Activated CD4-positive, alpha-beta T cell treated with anti-CD3 and anti-CD28 coated beads, Interleukin-2, amount 10 ng/mL, durations not matched to agents 7 days and 5 days (primary cell): ENCODE data around the gene SPDL1. TPM values are rescaled to one million over a fixed set of nuclear protein-coding genes. Genes with fewer than 3 reads are reported as not detected.

ENCODE experiments used
- CTCF ChIA-PET: fragments of 350-600 bp; sonication (Branson Sonifier 250); formaldehyde crosslinking; loops from one replicate; lab custom pipeline; 2021; ENCODE audit warnings: antibody characterized with exemption; lab: Charles Lee
- POLR2A ChIA-PET: fragments of 350-600 bp; sonication (Branson Sonifier 250); formaldehyde crosslinking; loops from one replicate; lab custom pipeline; 2021; ENCODE audit warnings: antibody characterized with exemption; lab: Charles Lee
- DNase-seq: peaks from one replicate; pipeline ENCODE4 v3.0.0-alpha.2; 2020
- H3K27ac Mint-ChIP-seq: one replicate; pipeline ENCODE4 v1.8.0; 2021; ENCODE audit warnings: mild to moderate bottlenecking, moderate library complexity, mixed read lengths
- H3K27me3 Mint-ChIP-seq: one replicate; pipeline ENCODE4 v1.8.0; 2021; ENCODE audit warnings: mixed read lengths
- H3K36me3 Mint-ChIP-seq: one replicate; pipeline ENCODE4 v1.8.0; 2021; ENCODE audit warnings: low read depth, mixed read lengths
- H3K4me1 Mint-ChIP-seq: one replicate; pipeline ENCODE4 v1.8.0; 2021; ENCODE audit warnings: mixed read lengths
- H3K4me3 Mint-ChIP-seq: one replicate; pipeline ENCODE4 v1.8.0; 2021; ENCODE audit warnings: mild to moderate bottlenecking, moderate library complexity, mixed read lengths
- H3K9me3 Mint-ChIP-seq: one replicate; pipeline ENCODE4 v1.8.0; 2021; ENCODE audit warnings: mixed read lengths
- total RNA-seq, 2 experiments: library from RNA; stranded (reverse); gene quantifications; one replicate each; pipeline ENCODE4 v1.2.3, GENCODE V29; 2021

The SPDL1 gene
- total RNA-seq, 2 experiments from 2014 or later, result 45.7 to 60.0 TPM

GRCh38 chr5:169580964-169581363 lies 2.6 kb upstream of the SPDL1 start:
- peaks cover 27% of the 10 kb centered on the region for H3K4me1 Mint-ChIP-seq
- H3K4me3 Mint-ChIP-seq, result no peak overlapping the region
- no peak overlapping the region for H3K27ac Mint-ChIP-seq
- CTCF ChIA-PET, result interaction anchor here (0.6 to 1.3 kb wide), 5 partner anchors 8 to 19 kb away, joined by 3 read pairs; no protein-coding TSS in a partner anchor
- H3K27me3 Mint-ChIP-seq, result peaks cover 20% of the 10 kb centered on the region
- no peak for DNase-seq
- no peaks in the 10 kb centered on the region for H3K9me3 Mint-ChIP-seq
- H3K36me3 Mint-ChIP-seq, result peaks cover 6% of the 10 kb centered on the region
- POLR2A ChIA-PET, result no interaction called here

GRCh38 chr5:169581580-169582227 lies 1.9 kb upstream of the SPDL1 start:
- POLR2A ChIA-PET, result no interaction called here
- peaks cover 35% of the 10 kb centered on the region for H3K4me1 Mint-ChIP-seq
- no peak overlapping the region for H3K4me3 Mint-ChIP-seq
- peaks cover 14% of the 10 kb centered on the region for H3K27me3 Mint-ChIP-seq
- peaks cover 11% of the 10 kb centered on the region for H3K36me3 Mint-ChIP-seq
- CTCF ChIA-PET, result interaction anchor here (1.1 to 1.3 kb wide), 2 partner anchors 12 kb away, joined by 3 read pairs; no protein-coding TSS in a partner anchor
- H3K27ac Mint-ChIP-seq, result no peak overlapping the region
- peak; percentile 71 for DNase-seq
- H3K9me3 Mint-ChIP-seq, result no peaks in the 10 kb centered on the region

GRCh38 chr5:169583101-169583423 lies 511 bp upstream of the SPDL1 start:
- H3K4me3 Mint-ChIP-seq, result peak overlapping the region; percentile 99
- ChIA-PET CTCF (no interaction called here), POLR2A (interaction anchor here (0.5 to 1.2 kb wide), 5 partner anchors 12 to 406 kb away, joined by 3 to 5 read pairs (median 4); no protein-coding TSS in a partner anchor)
- H3K27me3 Mint-ChIP-seq, result peaks cover 5% of the 10 kb centered on the region
- no peaks in the 10 kb centered on the region for H3K9me3 Mint-ChIP-seq
- DNase-seq, result no peak
- peaks cover 43% of the 10 kb centered on the region for H3K4me1 Mint-ChIP-seq
- peaks cover 11% of the 10 kb centered on the region for H3K36me3 Mint-ChIP-seq
- peak overlapping the region; percentile 98 for H3K27ac Mint-ChIP-seq

- Mint-ChIP-seq H3K27ac (no peak overlapping the region), H3K9me3 (no peaks in the 10 kb centered on the region), H3K4me3 (peak overlapping the region; percentile 99), H3K36me3 (peaks cover 25% of the 10 kb centered on the region), H3K27me3 (peaks cover 4% of the 10 kb centered on the region), H3K4me1 (peaks cover 43% of the 10 kb centered on the region)
- no peak for DNase-seq
- ChIA-PET POLR2A (no interaction called here), CTCF (no interaction called here)
Measured at GRCh38 chr5:169584998-169585451, 1.5 kb downstream of the SPDL1 start.

- CTCF ChIA-PET, result interaction anchor here (0.6 to 0.7 kb wide), 2 partner anchors 10 to 49 kb away, joined by 3 read pairs; no protein-coding TSS in a partner anchor
- DNase-seq, result no peak
- Mint-ChIP-seq H3K27ac (no peak overlapping the region), H3K36me3 (peaks cover 57% of the 10 kb centered on the region), H3K4me1 (peaks cover 19% of the 10 kb centered on the region), H3K4me3 (no peak overlapping the region), H3K27me3 (no peaks in the 10 kb centered on the region), H3K9me3 (no peaks in the 10 kb centered on the region)
- POLR2A ChIA-PET, result no interaction called here
Measured at GRCh38 chr5:169590602-169591001, 7.0 kb downstream of the SPDL1 start.

- Mint-ChIP-seq H3K4me3 (no peak overlapping the region), H3K36me3 (peaks cover 56% of the 10 kb centered on the region), H3K27ac (no peak overlapping the region), H3K9me3 (no peaks in the 10 kb centered on the region), H3K27me3 (no peaks in the 10 kb centered on the region), H3K4me1 (peaks cover 9% of the 10 kb centered on the region)
- no peak for DNase-seq
- POLR2A ChIA-PET, result no interaction called here
- CTCF ChIA-PET, result no interaction called here
Measured at GRCh38 chr5:169591636-169592035, 8.1 kb downstream of the SPDL1 start.

- no peak for DNase-seq
- CTCF ChIA-PET, result interaction anchor here (1.0 kb wide), 2 partner anchors 12 to 32 kb away, joined by 3 read pairs; no protein-coding TSS in a partner anchor
- Mint-ChIP-seq H3K9me3 (no peaks in the 10 kb centered on the region), H3K36me3 (peaks cover 67% of the 10 kb centered on the region), H3K4me1 (no peaks in the 10 kb centered on the region), H3K4me3 (no peak overlapping the region), H3K27me3 (no peaks in the 10 kb centered on the region), H3K27ac (no peak overlapping the region)
- POLR2A ChIA-PET, result no interaction called here
Measured at GRCh38 chr5:169592937-169593650, 9.5 kb downstream of the SPDL1 start.

- Mint-ChIP-seq H3K36me3 (peaks cover 64% of the 10 kb centered on the region), H3K27ac (no peak overlapping the region), H3K27me3 (no peaks in the 10 kb centered on the region), H3K4me3 (no peak overlapping the region), H3K4me1 (peaks cover 2% of the 10 kb centered on the region), H3K9me3 (no peaks in the 10 kb centered on the region)
- ChIA-PET CTCF (no interaction called here), POLR2A (no interaction called here)
- DNase-seq, result no peak
Measured at GRCh38 chr5:169595172-169595820, 11.7 kb downstream of the SPDL1 start.

- Mint-ChIP-seq H3K36me3 (peaks cover 64% of the 10 kb centered on the region), H3K4me3 (no peak overlapping the region), H3K9me3 (no peaks in the 10 kb centered on the region), H3K27me3 (no peaks in the 10 kb centered on the region), H3K4me1 (peaks cover 2% of the 10 kb centered on the region), H3K27ac (no peak overlapping the region)
- ChIA-PET CTCF (interaction anchor here (1.4 kb wide), 1 partner anchor 52 kb away, joined by 3 read pairs; no protein-coding TSS in a partner anchor), POLR2A (no interaction called here)
- DNase-seq, result no peak
Measured at GRCh38 chr5:169599451-169599850, 15.9 kb downstream of the SPDL1 start.

GRCh38 chr5:169602535-169602934 lies 19.0 kb downstream of the SPDL1 start:
- POLR2A ChIA-PET, result no interaction called here
- H3K4me1 Mint-ChIP-seq, result peaks cover 2% of the 10 kb centered on the region

GRCh38 chr5:169606279-169606678 lies 22.7 kb downstream of the SPDL1 start:
- H3K4me1 Mint-ChIP-seq, result no peaks in the 10 kb centered on the region
- ChIA-PET POLR2A (no interaction called here), CTCF (no interaction called here)
- no peak overlapping the region for H3K27ac Mint-ChIP-seq
- peaks cover 18% of the 10 kb centered on the region for H3K27me3 Mint-ChIP-seq
- H3K36me3 Mint-ChIP-seq, result peaks cover 30% of the 10 kb centered on the region
- H3K9me3 Mint-ChIP-seq, result peaks cover 5% of the 10 kb centered on the region
- H3K4me3 Mint-ChIP-seq, result no peak overlapping the region
- no peak for DNase-seq

More at GRCh38 chr5:169602535-169602934, 19.0 kb downstream of the SPDL1 start:
- CTCF ChIA-PET, result no interaction called here
- H3K27ac Mint-ChIP-seq, result no peak overlapping the region
- no peak for DNase-seq
- peaks cover 55% of the 10 kb centered on the region for H3K36me3 Mint-ChIP-seq
- H3K4me3 Mint-ChIP-seq, result no peak overlapping the region
- no peaks in the 10 kb centered on the region for H3K27me3 Mint-ChIP-seq
- H3K9me3 Mint-ChIP-seq, result no peaks in the 10 kb centered on the region

- Mint-ChIP-seq H3K36me3 (peaks cover 16% of the 10 kb centered on the region), H3K27ac (no peak overlapping the region), H3K4me1 (no peaks in the 10 kb centered on the region), H3K4me3 (no peak overlapping the region), H3K9me3 (peaks cover 10% of the 10 kb centered on the region), H3K27me3 (peaks cover 32% of the 10 kb centered on the region)
- POLR2A ChIA-PET, result no interaction called here
- no peak for DNase-seq
- CTCF ChIA-PET, result no interaction called here
Measured at GRCh38 chr5:169607882-169608281, 24.3 kb downstream of the SPDL1 start.

- Mint-ChIP-seq H3K4me3 (no peak overlapping the region), H3K9me3 (peaks cover 10% of the 10 kb centered on the region), H3K27me3 (peaks cover 42% of the 10 kb centered on the region), H3K36me3 (peaks cover 13% of the 10 kb centered on the region), H3K4me1 (no peaks in the 10 kb centered on the region), H3K27ac (no peak overlapping the region)
- ChIA-PET CTCF (no interaction called here), POLR2A (no interaction called here)
- no peak for DNase-seq
Measured at GRCh38 chr5:169609716-169610115, 26.1 kb downstream of the SPDL1 start.
